ENCODE data around the gene CERS6.
"Not testable (repeated sequence)": the region's sequence is repeated elsewhere in the genome, so short reads cannot be mapped to it uniquely, and the experiment has no call there.

DNA sequence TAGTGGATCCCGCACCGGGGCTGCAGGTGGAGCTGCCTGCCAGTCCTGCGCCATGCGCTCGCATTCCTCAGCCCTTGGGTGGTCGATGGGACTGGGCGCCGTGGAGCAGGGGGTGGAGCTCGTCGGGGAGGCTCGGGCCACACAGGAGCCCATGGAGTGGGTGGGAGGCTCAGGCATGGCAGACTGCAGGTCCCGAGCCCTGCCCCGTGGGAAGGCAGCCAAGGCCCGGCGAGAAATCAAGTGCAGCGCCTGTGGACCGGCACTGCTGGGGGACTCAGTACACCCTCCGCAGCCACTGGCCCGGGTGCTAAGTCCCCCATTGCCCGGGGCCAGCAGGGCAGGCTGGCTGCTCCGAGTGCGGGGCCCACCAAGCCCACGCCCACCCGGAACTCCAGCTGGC is 201.3 kb downstream of the CERS6 start:
- TF ChIP-seq, protein P1, sequence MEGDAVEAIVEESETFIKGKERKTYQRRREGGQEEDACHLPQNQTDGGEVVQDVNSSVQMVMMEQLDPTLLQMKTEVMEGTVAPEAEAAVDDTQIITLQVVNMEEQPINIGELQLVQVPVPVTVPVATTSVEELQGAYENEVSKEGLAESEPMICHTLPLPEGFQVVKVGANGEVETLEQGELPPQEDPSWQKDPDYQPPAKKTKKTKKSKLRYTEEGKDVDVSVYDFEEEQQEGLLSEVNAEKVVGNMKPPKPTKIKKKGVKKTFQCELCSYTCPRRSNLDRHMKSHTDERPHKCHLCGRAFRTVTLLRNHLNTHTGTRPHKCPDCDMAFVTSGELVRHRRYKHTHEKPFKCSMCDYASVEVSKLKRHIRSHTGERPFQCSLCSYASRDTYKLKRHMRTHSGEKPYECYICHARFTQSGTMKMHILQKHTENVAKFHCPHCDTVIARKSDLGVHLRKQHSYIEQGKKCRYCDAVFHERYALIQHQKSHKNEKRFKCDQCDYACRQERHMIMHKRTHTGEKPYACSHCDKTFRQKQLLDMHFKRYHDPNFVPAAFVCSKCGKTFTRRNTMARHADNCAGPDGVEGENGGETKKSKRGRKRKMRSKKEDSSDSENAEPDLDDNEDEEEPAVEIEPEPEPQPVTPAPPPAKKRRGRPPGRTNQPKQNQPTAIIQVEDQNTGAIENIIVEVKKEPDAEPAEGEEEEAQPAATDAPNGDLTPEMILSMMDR (conservative IDR thresholded peaks at IDR 0.05) = not testable (repeated sequence)
- not testable (repeated sequence) for TF ChIP-seq EZH2 (IDR thresholded peaks at IDR 0.05; ENCODE audit: low read depth)
